ENCODE data around the gene CATSPER4.
A peak's percentile ranks its signal among the peaks of the same experiment; 100 is the strongest.
"Not testable (repeated sequence)": the region's sequence is repeated elsewhere in the genome, so short reads cannot be mapped to it uniquely, and the experiment has no call there.

CATSPER4 gene

GRCh38 chr1:26197301-26197700, 6.9 kb downstream of the CATSPER4 start:
- no peak for DNase-seq

DNA sequence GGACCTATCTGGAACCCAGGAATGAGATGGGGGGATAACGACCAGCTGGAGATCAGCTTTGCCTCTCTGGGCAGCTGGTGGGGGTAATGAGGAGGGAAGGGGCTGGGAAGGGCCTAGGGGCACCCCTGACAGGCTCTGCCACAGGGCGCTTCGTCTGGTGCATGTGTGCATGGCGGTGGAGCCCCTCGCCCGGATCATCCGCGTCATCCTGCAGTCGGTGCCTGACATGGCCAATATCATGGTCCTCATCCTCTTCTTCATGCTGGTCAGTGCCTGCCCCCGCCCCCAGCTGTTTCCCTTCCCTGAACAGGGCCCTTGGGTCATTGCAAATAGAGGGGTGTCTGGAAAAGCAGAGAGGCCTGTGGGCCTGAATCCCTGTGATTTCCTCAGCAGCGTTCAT, 7.4 kb downstream of the CATSPER4 start:
- DNase-seq, result no peak

DNA sequence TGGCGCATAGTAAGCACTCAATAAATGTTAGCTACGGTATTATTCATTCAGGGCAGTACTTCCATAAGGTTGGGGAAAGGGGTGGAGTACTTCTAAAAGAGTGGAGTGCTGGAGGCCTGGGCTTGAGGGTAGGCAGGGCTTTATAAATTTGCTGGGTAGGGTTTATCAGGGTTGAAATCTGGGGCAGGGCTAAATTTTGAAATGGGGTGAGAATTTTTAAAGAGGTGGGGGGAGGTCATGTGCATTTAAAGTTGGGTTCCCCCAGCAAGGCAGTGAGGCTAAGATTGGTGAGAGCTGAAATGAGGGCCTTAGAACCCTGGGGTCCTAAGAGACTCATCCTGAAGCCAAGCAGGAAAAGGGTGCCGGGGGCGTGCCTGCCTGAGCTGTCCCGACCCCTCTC, 10.0 kb downstream of the CATSPER4 start:
- no peak for DNase-seq

- no peak for DNase-seq
Observed at GRCh38 chr1:26203642-26204318, 13.4 kb downstream of the CATSPER4 start.

GRCh38 chr1:26210147-26210870, 19.9 kb downstream of the CATSPER4 start:
- no peak for DNase-seq

GRCh38 chr1:26212726-26213125, 22.3 kb downstream of the CATSPER4 start:
- no peak for DNase-seq

- no peak for DNase-seq
Observed at GRCh38 chr1:26213335-26213905, 23.0 kb downstream of the CATSPER4 start.

DNA sequence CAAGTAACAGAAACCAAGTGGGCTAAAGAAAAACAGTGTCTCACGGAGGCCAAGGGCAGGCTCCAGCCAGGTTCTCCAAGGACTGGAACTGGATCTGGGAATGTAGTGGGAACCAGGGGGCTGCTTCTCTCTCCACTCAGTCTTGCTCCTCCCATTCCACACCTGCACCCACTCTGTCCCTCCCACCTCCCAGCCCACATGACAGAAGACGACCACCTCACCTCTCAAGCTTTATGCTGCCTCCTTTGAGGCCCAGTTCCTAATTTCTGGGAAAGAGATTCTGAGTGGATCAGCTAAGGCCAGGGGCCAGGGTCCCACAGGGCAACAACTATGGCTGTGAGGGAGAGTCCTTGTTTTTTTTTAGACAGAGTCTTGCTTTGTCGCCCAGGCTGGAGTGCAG, 24.8 kb downstream of the CATSPER4 start:
- DNase-seq, result no peak

DNA sequence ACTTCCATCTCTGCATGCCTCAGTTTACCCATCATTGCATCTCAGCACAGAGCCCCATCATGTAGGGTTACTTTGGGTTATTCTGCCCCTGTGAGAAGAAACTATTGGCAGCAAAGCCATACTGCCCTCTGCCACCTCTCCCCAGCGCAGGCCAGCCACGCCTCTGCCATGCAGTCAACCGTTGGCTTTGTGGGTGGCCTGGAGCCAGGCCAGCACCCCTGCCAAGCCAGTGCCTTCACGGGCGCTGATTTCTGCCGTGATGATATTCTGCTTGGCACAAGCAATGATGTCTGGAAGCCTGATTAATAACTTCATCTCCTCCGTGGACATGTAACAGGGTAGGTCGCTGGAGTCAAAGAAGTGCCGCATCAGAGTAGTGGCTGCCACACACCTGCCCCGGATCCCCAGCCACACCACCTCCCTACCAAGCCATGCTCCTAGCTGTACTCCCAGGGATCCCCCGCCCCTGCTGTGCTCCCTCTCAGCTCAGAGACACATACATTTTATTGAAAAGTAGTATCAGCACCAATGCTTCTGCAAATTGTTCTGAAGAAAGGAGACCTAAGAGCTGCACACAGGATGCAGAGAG, 28.6 kb downstream of the CATSPER4 start:
- DNase-seq, result no peak

GRCh38 chr1:26220199-26220912, 30.0 kb downstream of the CATSPER4 start:
- no peak for DNase-seq

GRCh38 chr1:26221094-26221493, 30.7 kb downstream of the CATSPER4 start:
- DNase-seq, result no peak

DNA sequence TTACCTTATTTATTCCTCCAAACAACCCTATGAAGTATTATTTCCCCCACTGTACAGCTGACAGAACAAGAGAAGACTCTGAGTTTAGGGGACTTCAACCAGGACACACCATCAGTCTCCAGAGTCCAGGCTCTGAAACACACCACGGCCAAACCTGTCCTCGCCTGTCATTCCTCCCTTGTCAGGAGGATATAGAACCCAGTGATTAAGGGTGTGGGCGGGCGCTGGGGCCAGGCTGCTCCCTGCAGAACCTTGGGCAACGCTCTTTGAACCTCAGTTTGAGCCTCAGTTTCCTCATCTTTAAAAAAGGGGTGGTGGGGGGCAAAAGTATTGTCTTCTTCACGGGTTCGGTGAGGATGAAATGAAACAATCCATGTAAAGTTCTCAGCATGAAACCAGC, 34.2 kb downstream of the CATSPER4 start:
- DNase-seq, result no peak

DNA sequence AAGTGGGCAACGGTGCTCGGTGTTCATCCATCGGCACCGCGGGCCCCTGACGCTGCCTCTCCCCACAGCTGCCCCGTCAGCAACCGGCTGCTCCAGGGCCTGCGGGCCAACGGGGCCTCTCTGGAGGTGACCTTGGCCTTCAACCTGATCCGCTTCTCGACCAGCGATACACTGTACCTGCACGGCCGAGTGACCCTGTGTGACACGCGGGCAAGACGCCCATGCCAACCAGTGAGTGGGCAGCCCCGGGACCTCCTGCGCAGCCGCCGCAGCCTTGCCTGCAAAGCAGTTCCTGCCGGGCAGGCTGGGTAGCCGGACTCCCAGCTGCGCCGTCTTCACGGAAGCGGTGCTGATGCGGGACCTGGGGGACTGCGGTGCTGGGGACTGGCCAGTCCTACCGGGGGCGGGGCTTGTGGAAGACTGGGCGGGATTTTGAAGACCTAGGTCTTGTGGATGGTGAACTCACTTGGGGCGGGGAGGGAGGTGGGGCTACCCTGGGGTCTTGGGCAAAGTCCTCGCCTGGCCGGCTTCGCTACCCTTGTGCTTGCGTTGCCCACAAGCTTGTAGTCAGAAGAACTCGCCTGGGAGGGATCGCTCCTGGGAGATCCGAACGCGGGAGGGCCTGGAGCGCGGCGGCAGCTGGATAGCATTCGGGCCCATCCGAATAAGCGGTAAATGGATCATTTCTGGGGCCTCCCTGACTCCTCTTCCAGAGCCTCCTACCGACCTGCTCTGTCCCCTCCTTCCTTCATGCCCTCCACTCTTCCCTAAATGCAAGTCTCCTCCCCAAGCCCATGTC, 34.8 kb downstream of the CATSPER4 start:
- DNase-seq, result no peak

- DNase-seq, result not testable (repeated sequence)
Observed at GRCh38 chr1:26230682-26231081, 40.3 kb downstream of the CATSPER4 start.

DNA sequence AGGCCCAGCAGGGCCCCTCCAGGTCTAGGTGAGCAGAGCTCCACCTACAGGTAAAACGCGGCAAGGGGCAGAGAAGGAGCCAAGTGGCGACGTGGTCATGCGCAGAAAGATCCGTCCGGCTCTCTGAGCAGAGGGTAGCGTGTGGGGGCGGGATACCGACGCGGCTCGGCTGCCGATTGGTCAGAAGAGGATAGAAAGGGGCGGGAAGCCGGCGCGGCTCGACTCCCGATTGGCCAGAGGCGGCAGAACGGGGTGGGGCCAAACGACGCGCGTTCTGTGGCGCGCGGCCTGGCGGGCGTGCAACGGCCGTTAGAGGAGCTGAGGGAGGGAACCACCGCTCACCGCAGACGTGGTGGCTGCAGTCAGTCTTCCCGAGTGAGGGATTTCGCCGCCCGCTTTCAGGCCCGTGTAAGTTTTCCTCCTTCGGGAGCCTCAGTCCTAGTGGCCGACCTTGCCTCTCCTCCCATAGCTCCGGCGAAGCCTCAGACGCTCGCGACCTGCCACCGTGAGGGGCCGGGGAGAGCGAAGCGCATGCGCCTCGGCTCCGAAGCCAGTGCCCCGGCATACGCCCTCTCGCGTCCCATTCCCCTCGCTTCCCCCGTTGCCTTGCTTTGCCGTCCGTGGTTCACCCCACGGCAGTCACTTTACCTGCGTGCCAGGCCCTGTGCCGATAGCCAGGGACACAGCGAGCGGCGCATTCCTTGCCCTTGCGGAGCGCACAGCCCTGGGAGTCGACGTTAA, 43.7 kb downstream of the CATSPER4 start, which contains the start of gene CEP85:
Gene CEP85, plus strand, starts transcription at position 298 of the 741 bp plus-strand sequence. CDS start 5,584 bp downstream, outside the sequence.
- DNase-seq, result peak; percentile 98

DNA sequence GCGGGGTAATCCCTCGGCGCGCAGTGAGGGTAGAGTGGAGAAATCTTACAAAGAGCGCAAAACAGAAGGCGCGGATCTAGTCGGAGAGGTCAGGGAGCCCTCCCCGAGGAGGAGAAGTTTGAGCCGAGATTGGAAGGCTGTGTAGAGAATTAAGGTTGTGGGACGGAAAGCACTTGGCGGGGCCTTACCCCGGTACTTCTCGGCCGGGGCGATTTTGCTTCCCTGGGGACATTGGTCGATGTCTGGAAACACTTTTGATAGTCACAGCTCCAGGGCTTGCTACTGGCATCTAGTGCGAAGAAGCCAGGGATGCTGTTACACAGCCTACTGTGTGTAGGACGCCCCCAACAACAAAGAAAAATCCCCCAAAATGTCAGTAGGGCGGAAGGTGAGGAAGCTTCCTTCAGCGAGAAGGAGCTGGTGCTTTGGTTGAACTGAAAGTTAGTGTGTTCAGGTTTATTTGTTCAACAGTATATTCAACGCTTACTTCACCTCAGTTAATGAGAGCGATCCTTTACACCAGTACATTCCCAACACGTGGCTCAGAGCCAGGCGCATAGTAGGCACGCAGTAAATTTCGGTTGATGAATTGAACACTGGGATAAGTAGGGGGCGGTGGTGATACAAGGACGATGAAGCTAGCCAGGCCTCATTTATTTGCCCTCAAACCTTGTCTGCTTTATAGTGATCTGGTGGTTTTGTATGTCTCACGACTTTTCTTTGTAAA, 44.4 kb downstream of the CATSPER4 start:
- no peak for DNase-seq

GRCh38 chr1:26237230-26237966, 47.0 kb downstream of the CATSPER4 start:
- no peak for DNase-seq

GRCh38 chr1:26239936-26240335, 49.5 kb downstream of the CATSPER4 start:
- DNase-seq, result no peak

Measured in amniotic stem cell (primary cell).